ENCODE results near the gene MCM9. TPM values are rescaled to one million over a fixed set of nuclear protein-coding genes. Genes with fewer than 3 reads are reported as not detected.

Gene MCM9
- total RNA-seq, 4 donors from 2014 or later, result 3.5 to 6.9 (median 5.0) TPM

DNA sequence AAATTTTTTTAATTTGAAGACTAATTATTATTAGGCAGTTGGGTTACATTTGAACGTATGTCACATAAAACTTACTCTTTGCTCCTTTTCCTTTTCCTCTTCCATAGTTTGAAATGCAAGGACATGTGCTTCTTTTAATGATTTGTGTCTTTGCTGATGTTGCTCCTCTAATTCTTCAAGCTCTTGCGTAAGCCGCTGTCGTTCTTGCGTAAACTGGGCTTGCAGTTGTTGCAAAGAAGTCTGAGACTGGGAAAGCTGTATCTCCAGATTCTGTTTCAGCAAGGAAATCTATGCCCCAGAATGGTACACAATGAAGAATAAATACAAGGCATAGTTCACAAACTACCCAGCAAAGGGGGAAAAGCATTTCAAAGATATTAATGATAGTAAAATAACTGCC, 45.1 kb upstream of the MCM9 start:
- intact Hi-C loops (cut with DNase I; ENCODE audit: low total_unique reads), result no loop called here
- H3K4me1 ChIP-seq, result no peaks in the 10 kb centered on the region
- DNase-seq (peak in 1 of 2 donors; percentile 40), ATAC-seq (no peak)
- TF ChIP-seq, protein P1, sequence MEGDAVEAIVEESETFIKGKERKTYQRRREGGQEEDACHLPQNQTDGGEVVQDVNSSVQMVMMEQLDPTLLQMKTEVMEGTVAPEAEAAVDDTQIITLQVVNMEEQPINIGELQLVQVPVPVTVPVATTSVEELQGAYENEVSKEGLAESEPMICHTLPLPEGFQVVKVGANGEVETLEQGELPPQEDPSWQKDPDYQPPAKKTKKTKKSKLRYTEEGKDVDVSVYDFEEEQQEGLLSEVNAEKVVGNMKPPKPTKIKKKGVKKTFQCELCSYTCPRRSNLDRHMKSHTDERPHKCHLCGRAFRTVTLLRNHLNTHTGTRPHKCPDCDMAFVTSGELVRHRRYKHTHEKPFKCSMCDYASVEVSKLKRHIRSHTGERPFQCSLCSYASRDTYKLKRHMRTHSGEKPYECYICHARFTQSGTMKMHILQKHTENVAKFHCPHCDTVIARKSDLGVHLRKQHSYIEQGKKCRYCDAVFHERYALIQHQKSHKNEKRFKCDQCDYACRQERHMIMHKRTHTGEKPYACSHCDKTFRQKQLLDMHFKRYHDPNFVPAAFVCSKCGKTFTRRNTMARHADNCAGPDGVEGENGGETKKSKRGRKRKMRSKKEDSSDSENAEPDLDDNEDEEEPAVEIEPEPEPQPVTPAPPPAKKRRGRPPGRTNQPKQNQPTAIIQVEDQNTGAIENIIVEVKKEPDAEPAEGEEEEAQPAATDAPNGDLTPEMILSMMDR (IDR thresholded peaks at IDR 0.05 in 4 of 5, conservative IDR thresholded peaks at IDR 0.05 in 1 of 5), result no peak
- no peak for TF ChIP-seq POLR2A (IDR thresholded peaks at IDR 0.05)
- H3K27ac ChIP-seq, result no peak overlapping the region
- H3K9me3 ChIP-seq, result no peaks in the 10 kb centered on the region
- H3K27me3 ChIP-seq, result no peaks in the 10 kb centered on the region
- H3K36me3 ChIP-seq, result no peaks in the 10 kb centered on the region
- in situ Hi-C loops (cut with MboI; ENCODE audit: low sequenced_read_pairs in 4 of 4), result no loop called here
- no peak overlapping the region for H3K4me3 ChIP-seq

DNA sequence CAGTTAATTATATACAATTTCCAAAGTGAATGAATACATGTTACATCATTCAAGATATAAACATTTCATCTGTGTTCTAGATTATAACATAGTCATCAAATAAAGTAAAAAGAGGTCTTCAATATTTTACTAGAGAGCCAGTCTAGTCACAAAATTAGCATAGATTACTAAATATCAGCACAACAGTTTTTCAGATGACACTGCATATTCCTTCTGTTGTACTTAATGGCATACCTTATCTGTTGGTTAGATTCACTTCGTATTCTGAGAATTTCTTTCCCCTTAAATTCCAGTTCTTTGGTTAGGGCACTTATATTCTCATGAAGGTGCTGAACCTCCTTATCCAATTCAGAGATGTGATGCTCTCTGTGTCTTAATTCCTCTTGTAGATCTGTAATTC, 39.8 kb upstream of the MCM9 start:
- no peaks in the 10 kb centered on the region for H3K36me3 ChIP-seq
- H3K4me1 ChIP-seq, result no peaks in the 10 kb centered on the region
- in situ Hi-C loops (cut with MboI; ENCODE audit: low sequenced_read_pairs in 4 of 4), result loop anchor here in 2 of 4 donors (10.0 to 25.0 kb wide), 2 partner anchors 130 to 138 kb away; no protein-coding TSS in a partner anchor
- no peak for DNase-seq
- TF ChIP-seq POLR2A (IDR thresholded peaks at IDR 0.05), result no peak
- TF ChIP-seq, protein P1 (IDR thresholded peaks at IDR 0.05 in 4 of 5, conservative IDR thresholded peaks at IDR 0.05 in 1 of 5), result no peak
- H3K4me3 ChIP-seq, result no peak overlapping the region
- no peaks in the 10 kb centered on the region for H3K9me3 ChIP-seq
- H3K27me3 ChIP-seq, result no peaks in the 10 kb centered on the region
- intact Hi-C loops (cut with DNase I; ENCODE audit: low total_unique reads), result no loop called here
- no peak for ATAC-seq
- no peak overlapping the region for H3K27ac ChIP-seq

DNA sequence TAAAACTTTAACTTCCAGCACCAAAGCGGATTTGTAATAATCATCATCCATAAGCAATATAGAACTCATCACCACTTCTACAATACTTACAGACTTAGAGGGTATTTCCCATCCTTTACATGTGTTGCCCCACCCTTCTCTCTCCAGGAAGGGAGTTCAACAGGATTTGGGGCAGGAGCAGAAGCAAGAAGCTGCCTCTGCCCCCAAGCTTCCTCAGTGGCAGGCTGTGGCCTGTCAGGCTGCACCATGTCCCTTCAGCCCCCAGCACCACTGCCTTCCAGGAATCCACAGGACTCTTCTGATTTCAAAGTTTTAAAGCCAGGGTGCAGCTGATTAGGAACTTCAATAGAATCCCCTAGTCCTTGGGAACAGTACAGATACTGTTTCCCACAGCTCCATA, 36.7 kb upstream of the MCM9 start:
- Histone ChIP-seq H3K4me3 (no peak overlapping the region), H3K27me3 (no peaks in the 10 kb centered on the region), H3K4me1 (no peaks in the 10 kb centered on the region), H3K36me3 (no peaks in the 10 kb centered on the region), H3K27ac (no peak overlapping the region), H3K9me3 (no peaks in the 10 kb centered on the region)
- ATAC-seq (no peak), DNase-seq (no peak)
- intact Hi-C loops (cut with DNase I; ENCODE audit: low total_unique reads) (no loop called here), in situ Hi-C loops (cut with MboI; ENCODE audit: low sequenced_read_pairs in 4 of 4) (loop anchor here in 2 of 4 donors (10.0 to 25.0 kb wide), 2 partner anchors 133 to 141 kb away; no protein-coding TSS in a partner anchor)
- TF ChIP-seq, protein P1 (IDR thresholded peaks at IDR 0.05 in 4 of 5, conservative IDR thresholded peaks at IDR 0.05 in 1 of 5), result no peak
- no peak for TF ChIP-seq POLR2A (IDR thresholded peaks at IDR 0.05)

DNA sequence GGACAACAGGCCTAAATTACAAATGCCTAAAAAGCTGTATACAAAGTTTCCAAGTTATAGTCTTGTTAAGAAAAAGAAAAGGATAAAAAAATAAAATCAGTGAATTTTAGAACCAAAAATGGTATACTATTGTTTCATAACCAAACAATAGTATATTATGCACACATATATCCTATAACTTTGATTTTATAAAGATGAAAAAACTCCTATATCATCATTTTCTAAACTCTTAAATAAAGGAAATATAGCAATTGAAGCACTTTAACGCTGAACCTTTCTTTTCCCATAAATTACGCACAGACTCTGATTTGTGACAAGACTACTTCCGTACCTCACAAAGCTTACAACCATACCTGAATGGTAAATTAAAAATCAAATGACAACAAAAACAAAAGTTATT, 35.9 kb upstream of the MCM9 start:
- TF ChIP-seq, protein P1 (IDR thresholded peaks at IDR 0.05 in 4 of 5, conservative IDR thresholded peaks at IDR 0.05 in 1 of 5), result no peak
- no peak for TF ChIP-seq POLR2A (IDR thresholded peaks at IDR 0.05)
- H3K4me1 ChIP-seq, result no peaks in the 10 kb centered on the region
- in situ Hi-C loops (cut with MboI; ENCODE audit: low sequenced_read_pairs in 4 of 4), result loop anchor here in 2 of 4 donors (10.0 to 25.0 kb wide), 2 partner anchors 134 to 141 kb away; no protein-coding TSS in a partner anchor
- H3K27me3 ChIP-seq, result no peaks in the 10 kb centered on the region
- intact Hi-C loops (cut with DNase I; ENCODE audit: low total_unique reads), result no loop called here
- no peak overlapping the region for H3K27ac ChIP-seq
- H3K9me3 ChIP-seq, result no peaks in the 10 kb centered on the region
- H3K36me3 ChIP-seq, result no peaks in the 10 kb centered on the region
- no peak for ATAC-seq
- no peak overlapping the region for H3K4me3 ChIP-seq
- no peak for DNase-seq

DNA sequence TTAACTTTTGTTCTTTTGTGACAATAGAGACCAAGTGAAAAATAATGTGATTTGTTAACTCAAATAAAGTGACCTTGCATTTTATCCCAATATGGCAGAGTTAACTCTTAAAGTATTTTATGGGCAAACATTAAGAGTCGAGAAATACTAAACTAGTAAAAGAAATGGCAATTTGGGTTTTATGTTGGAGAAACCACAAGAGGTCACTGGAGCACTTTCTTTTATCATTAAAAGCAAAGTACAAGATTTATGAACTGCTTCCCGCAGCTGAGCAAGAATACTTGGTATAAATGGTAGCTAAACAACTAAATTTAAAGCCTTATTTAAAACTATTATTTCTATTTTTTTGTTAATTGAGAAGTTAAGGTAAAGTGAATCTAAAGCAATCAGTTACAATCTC, 33.5 kb upstream of the MCM9 start:
- Histone ChIP-seq H3K4me1 (no peaks in the 10 kb centered on the region), H3K4me3 (no peak overlapping the region), H3K9me3 (no peaks in the 10 kb centered on the region), H3K27me3 (no peaks in the 10 kb centered on the region), H3K36me3 (no peaks in the 10 kb centered on the region), H3K27ac (no peak overlapping the region)
- ATAC-seq, result no peak
- intact Hi-C loops (cut with DNase I; ENCODE audit: low total_unique reads), result loop anchor here (1.0 kb wide), 1 partner anchor 142 kb away; no protein-coding TSS in a partner anchor
- TF ChIP-seq, protein P1 (IDR thresholded peaks at IDR 0.05 in 4 of 5, conservative IDR thresholded peaks at IDR 0.05 in 1 of 5), result peak in 3 of 5 experiments; percentile 12 to 28 (median 14)
- TF ChIP-seq POLR2A (IDR thresholded peaks at IDR 0.05), result no peak
- in situ Hi-C loops (cut with MboI; ENCODE audit: low sequenced_read_pairs in 4 of 4), result loop anchor here in 3 of 4 donors (10.0 to 25.0 kb wide), 3 partner anchors 136 to 146 kb away; no protein-coding TSS in a partner anchor
- no peak for DNase-seq
